Uterus (tissue), 2 donors: Measurements from ENCODE around the gene PKNOX2.

Source experiments
- CTCF ChIP-seq, 4 experiments: fragments of 200-600 bp in 2 of 4; fragments of 450-650 bp in 2 of 4; sonication (generic) in 2 of 4; IDR thresholded peaks; one replicate each; pipeline ENCODE4 v1.5.1; 2016 to 2019; ENCODE audit warnings: antibody characterized with exemption in 4 of 4, mild to moderate bottlenecking in 2 of 4, moderate library complexity in 1 of 4
- POLR2A ChIP-seq, 2 donors: fragments of 450-650 bp; IDR thresholded peaks; one replicate each; pipeline ENCODE4 v1.6.1; 2016; ENCODE audit warnings: antibody characterized with exemption in 2 of 2, mild to moderate bottlenecking in 1 of 2, moderate library complexity in 1 of 2

DNA sequence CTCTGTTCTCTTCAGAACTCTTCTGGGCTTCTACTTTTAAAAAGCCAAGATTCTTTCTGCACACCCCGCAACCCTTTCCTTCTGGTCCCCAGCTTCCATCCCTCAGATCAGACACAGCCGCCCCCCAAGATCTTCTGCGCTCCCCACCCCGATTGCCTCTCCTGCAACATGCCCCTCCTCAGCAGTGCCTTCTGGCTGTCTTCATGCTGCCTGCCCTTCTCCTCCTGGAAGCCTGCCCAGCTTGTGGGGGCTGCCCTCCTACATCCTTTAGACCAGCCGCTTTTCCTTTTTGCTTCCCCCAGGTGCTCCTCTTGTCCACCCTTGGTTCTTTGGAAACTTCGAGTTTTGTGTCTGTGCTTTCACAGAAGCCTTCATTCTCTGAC lies 187.3 kb downstream of the PKNOX2 start:
- no peak for TF ChIP-seq POLR2A (IDR thresholded peaks at IDR 0.05)
- no peak for TF ChIP-seq CTCF (IDR thresholded peaks at IDR 0.05)
